HFFc6 (cell line): Measurements from ENCODE around the gene EIPR1. TPM values are rescaled to one million over a fixed set of nuclear protein-coding genes. Genes with fewer than 3 reads are reported as not detected.

Experiments
- DNase-seq: peaks from one replicate; pipeline ENCODE4 v3.0.0-alpha.2; 2018
- H3K27ac Mint-ChIP-seq: 2 replicates; pipeline ENCODE4 v1.8.0; 2020; ENCODE audit warnings: mild to moderate bottlenecking, mixed read lengths
- H3K27me3 Mint-ChIP-seq: 2 replicates; pipeline ENCODE4 v1.8.0; 2021; ENCODE audit warnings: mild to moderate bottlenecking, moderate library complexity, mixed read lengths; ENCODE audit not compliant: insufficient read depth
- H3K36me3 Mint-ChIP-seq: 2 replicates; pipeline ENCODE4 v1.8.0; 2021; ENCODE audit warnings: low read depth, mixed read lengths
- H3K4me1 Mint-ChIP-seq: 2 replicates; pipeline ENCODE4 v1.8.0; 2020; ENCODE audit warnings: low read depth, mixed read lengths
- H3K4me3 Mint-ChIP-seq: 2 replicates; pipeline ENCODE4 v1.8.0; 2020; ENCODE audit warnings: mild to moderate bottlenecking, moderate library complexity, mixed read lengths
- H3K9me3 Mint-ChIP-seq: 2 replicates; pipeline ENCODE4 v1.8.0; 2020; ENCODE audit warnings: mild to moderate bottlenecking, mixed read lengths
- total RNA-seq, 6 experiments: library from RNA; stranded (reverse); fragmentation: NEBNext Ultra II Directional; extraction: Animal tissue kit (Norgen Biotek cat#: 25700); gene quantifications; 2 replicates in 1 of 6; 3 replicates in 5 of 6; pipeline ENCODE4 v1.2.3, GENCODE V29; 2021
- TF ChIP-seq, protein P1 (sequence below): fragments of 200-600 bp; sonication (generic); IDR thresholded peaks from 2 replicates; pipeline ENCODE4 v1.5.0; 2021; ENCODE audit warnings: antibody characterized with exemption, mild to moderate bottlenecking

The EIPR1 gene
- total RNA-seq, 6 experiments from 2014 or later = 26.6 to 30.9 (median 28.8) TPM

DNA sequence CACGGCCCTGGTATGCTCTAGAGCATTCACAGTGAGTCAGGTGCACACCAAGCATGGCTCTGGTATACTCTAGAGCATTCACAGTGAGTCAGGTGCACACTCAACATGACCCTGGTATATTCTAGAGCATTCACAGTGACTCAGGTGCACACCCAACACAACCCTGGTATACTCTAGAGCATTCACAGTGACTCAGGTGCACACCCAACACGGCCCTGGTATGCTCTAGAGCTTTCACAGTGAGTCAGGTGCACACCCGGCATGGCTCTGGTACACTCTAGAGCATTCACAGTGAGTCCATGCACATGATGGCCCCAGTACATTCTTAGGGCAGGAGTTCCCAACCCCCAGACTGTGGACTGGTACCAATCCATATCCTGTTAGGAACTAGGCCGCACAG lies 158.1 kb downstream of the EIPR1 start:
- H3K9me3 Mint-ChIP-seq = peaks cover 14% of the 10 kb centered on the region
- peaks cover 23% of the 10 kb centered on the region for H3K36me3 Mint-ChIP-seq
- no peak overlapping the region for H3K27ac Mint-ChIP-seq
- no peaks in the 10 kb centered on the region for H3K4me1 Mint-ChIP-seq
- no peak for DNase-seq
- TF ChIP-seq, protein P1, sequence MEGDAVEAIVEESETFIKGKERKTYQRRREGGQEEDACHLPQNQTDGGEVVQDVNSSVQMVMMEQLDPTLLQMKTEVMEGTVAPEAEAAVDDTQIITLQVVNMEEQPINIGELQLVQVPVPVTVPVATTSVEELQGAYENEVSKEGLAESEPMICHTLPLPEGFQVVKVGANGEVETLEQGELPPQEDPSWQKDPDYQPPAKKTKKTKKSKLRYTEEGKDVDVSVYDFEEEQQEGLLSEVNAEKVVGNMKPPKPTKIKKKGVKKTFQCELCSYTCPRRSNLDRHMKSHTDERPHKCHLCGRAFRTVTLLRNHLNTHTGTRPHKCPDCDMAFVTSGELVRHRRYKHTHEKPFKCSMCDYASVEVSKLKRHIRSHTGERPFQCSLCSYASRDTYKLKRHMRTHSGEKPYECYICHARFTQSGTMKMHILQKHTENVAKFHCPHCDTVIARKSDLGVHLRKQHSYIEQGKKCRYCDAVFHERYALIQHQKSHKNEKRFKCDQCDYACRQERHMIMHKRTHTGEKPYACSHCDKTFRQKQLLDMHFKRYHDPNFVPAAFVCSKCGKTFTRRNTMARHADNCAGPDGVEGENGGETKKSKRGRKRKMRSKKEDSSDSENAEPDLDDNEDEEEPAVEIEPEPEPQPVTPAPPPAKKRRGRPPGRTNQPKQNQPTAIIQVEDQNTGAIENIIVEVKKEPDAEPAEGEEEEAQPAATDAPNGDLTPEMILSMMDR = no peak
- no peak overlapping the region for H3K4me3 Mint-ChIP-seq
- no peaks in the 10 kb centered on the region for H3K27me3 Mint-ChIP-seq

DNA sequence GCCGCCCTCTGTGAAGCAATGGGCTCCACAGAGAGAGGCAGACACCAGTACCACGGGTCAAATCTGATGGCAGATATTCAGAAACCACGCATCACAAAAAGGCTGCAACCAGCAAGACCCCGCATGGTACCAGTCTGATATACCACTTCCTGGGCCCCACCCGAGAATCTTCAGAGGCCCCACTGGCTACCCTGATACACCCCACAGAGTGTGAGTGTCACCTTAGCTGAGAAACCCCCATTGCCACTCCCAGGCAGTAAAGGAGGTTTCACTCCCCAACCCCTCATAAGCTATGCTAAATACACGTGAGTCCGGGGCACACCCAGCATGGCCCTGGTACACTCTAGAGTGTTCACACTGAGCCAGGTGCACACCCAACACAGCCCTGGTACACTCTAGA lies 160.0 kb downstream of the EIPR1 start:
- Mint-ChIP-seq H3K27ac (no peak overlapping the region), H3K4me3 (no peak overlapping the region), H3K27me3 (no peaks in the 10 kb centered on the region), H3K4me1 (no peaks in the 10 kb centered on the region), H3K9me3 (peaks cover 14% of the 10 kb centered on the region), H3K36me3 (peaks cover 15% of the 10 kb centered on the region)
- no peak for DNase-seq
- TF ChIP-seq, protein P1 = no peak

GRCh38 chr2:3216841-3217495 lies 160.7 kb downstream of the EIPR1 start:
- H3K9me3 Mint-ChIP-seq = peaks cover 13% of the 10 kb centered on the region
- no peak overlapping the region for H3K4me3 Mint-ChIP-seq
- no peaks in the 10 kb centered on the region for H3K27me3 Mint-ChIP-seq
- H3K36me3 Mint-ChIP-seq = peaks cover 12% of the 10 kb centered on the region
- TF ChIP-seq, protein P1 = no peak
- no peak overlapping the region for H3K27ac Mint-ChIP-seq
- H3K4me1 Mint-ChIP-seq = no peaks in the 10 kb centered on the region
- DNase-seq = no peak

- Mint-ChIP-seq H3K27me3 (no peaks in the 10 kb centered on the region), H3K9me3 (peaks cover under 1% of the 10 kb centered on the region; the same call in 1 of the 2 replicates), H3K27ac (no peak overlapping the region), H3K36me3 (no peaks in the 10 kb centered on the region; the same call in 1 of the 2 replicates), H3K4me3 (no peak overlapping the region), H3K4me1 (no peaks in the 10 kb centered on the region)
- DNase-seq = no peak
- TF ChIP-seq, protein P1 = no peak
These were observed 162.7 kb downstream of the EIPR1 start for GRCh38 chr2:3214806-3215404.

DNA sequence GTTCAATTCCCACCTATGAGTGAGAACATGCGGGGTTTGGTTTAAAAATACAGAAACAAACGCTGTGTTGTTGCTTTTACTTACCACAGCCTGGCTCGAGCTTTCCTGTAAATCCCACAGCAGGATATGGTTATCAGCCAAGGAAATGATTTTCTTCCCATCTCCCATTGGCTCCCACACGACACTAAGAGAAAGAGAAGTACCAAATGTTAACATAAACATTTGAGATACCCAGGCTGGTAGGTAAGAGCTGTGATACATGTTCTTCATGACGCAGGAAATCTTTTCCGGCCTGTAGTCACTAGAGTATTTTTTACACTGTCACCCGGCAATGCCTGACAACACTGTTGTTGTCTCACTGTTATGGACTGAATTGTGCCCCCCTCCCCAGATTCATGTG lies 163.6 kb downstream of the EIPR1 start:
- Mint-ChIP-seq H3K27ac (no peak overlapping the region), H3K27me3 (no peaks in the 10 kb centered on the region), H3K4me1 (no peaks in the 10 kb centered on the region), H3K4me3 (no peak overlapping the region), H3K36me3 (no peaks in the 10 kb centered on the region), H3K9me3 (no peaks in the 10 kb centered on the region)
- TF ChIP-seq, protein P1 = no peak
- DNase-seq = no peak
